Liver (tissue), 9 donors: Measurements from ENCODE around the gene COP1. TPM values are rescaled to one million over a fixed set of nuclear protein-coding genes. Genes with fewer than 3 reads are reported as not detected.

Experiments
- DNase-seq: peaks from one replicate; pipeline ENCODE4 v3.0.0-alpha.2; 2017; ENCODE audit warnings: low spot score
- H3K27ac ChIP-seq, 2 donors: one replicate each; pipeline ENCODE4 v1.7.0; 2013; ENCODE audit warnings: inconsistent platforms in 2 of 2, low read length in 2 of 2, control low read depth in 1 of 2, low read depth in 1 of 2, mild to moderate bottlenecking in 1 of 2
- H3K27me3 ChIP-seq, 4 donors: one replicate each; pipeline versions ENCODE4 v1.6.1 to v1.7.0; 2013; ENCODE audit warnings: low read length in 3 of 4, inconsistent platforms in 1 of 4, mild to moderate bottlenecking in 1 of 4, moderate library complexity in 1 of 4; ENCODE audit not compliant: control insufficient read depth in 4 of 4, insufficient read depth in 4 of 4
- H3K36me3 ChIP-seq, 4 donors: one replicate each; pipeline versions ENCODE4 v1.6.1 to v1.7.0; 2013; ENCODE audit warnings: low read length in 3 of 4, mild to moderate bottlenecking in 3 of 4, low read depth in 1 of 4, moderate library complexity in 1 of 4; ENCODE audit not compliant: control insufficient read depth in 4 of 4, insufficient read depth in 3 of 4
- H3K4me1 ChIP-seq, 4 donors: one replicate each; pipeline versions ENCODE4 v1.6.1 to v1.7.0; 2013; ENCODE audit warnings: low read length in 3 of 4, mild to moderate bottlenecking in 3 of 4, moderate library complexity in 1 of 4; ENCODE audit not compliant: control insufficient read depth in 4 of 4, insufficient read depth in 4 of 4
- H3K4me3 ChIP-seq, 3 donors: one replicate each; pipeline versions ENCODE4 v1.6.1 to v1.7.0; 2013; ENCODE audit warnings: low read length in 3 of 3, control low read depth in 1 of 3, low read depth in 1 of 3, mild to moderate bottlenecking in 1 of 3
- H3K9ac ChIP-seq, 2 donors: one replicate each; pipeline ENCODE4 v1.7.0; 2013; ENCODE audit warnings: low read length in 2 of 2, mild to moderate bottlenecking in 2 of 2, moderate library complexity in 2 of 2, control low read depth in 1 of 2, low read depth in 1 of 2
- H3K9me3 ChIP-seq, 4 donors: one replicate each; pipeline versions ENCODE4 v1.6.1 to v1.7.0; 2013; ENCODE audit warnings: low read length in 3 of 4; ENCODE audit not compliant: control insufficient read depth in 4 of 4
- FOXA2 ChIP-seq: IDR thresholded peaks from 2 replicates; pipeline ENCODE4 v1.6.1; 2016; ENCODE audit warnings: antibody characterized with exemption
- GABPA ChIP-seq, 2 donors: IDR thresholded peaks in 1 of 2; conservative IDR thresholded peaks in 1 of 2; 2 replicates each; pipeline ENCODE4 v1.6.1; 2016; ENCODE audit warnings: antibody characterized with exemption in 2 of 2, mild to moderate bottlenecking in 1 of 2, moderate library complexity in 1 of 2
- HNF4A ChIP-seq, 2 donors: conservative IDR thresholded peaks; 2 replicates each; pipeline ENCODE4 v1.6.1; 2016; ENCODE audit warnings: antibody characterized with exemption in 2 of 2, mild to moderate bottlenecking in 2 of 2
- RXRA ChIP-seq, 2 donors: IDR thresholded peaks; 2 replicates each; pipeline ENCODE4 v1.6.1; 2017 to 2018; ENCODE audit warnings: antibody characterized with exemption in 2 of 2, mild to moderate bottlenecking in 1 of 2
- WGBS: extraction: QIAGEN DNeasy Blood & Tissue Kit; methylation state at CpG from one replicate; pipeline ENCODE4 v1.1.7; 2013; 5-methylcytosine and 5-hydroxymethylcytosine counted together
- polyA plus RNA-seq, 2 donors: library from polyadenylated mRNA; stranded (reverse) in 1 of 2; unstranded in 1 of 2; fragments of 200-250 nt in 1 of 2; fragments of >200 nt in 1 of 2; fragmentation: Nextera tagmentation in 1 of 2; extraction: Ambion mirVana in 1 of 2; gene quantifications; one replicate each; pipeline versions ENCODE4 v1.2.1 to v1.2.3, GENCODE V29; 2013 to 2015
- total RNA-seq, 2 donors: library from RNA; depleted of rRNA; stranded (reverse); fragments of >200 nt; gene quantifications; one replicate each; pipeline ENCODE4 v1.2.3, GENCODE V29; 2014
- TF ChIP-seq, protein P1 (sequence below): fragments of 150-350 bp; IDR thresholded peaks from 2 replicates; pipeline ENCODE4 v1.5.1; 2017; ENCODE audit warnings: improper control_type of control experiment, low read depth, low read length; ENCODE audit not compliant: missing input control
- TF ChIP-seq, protein P2 (sequence below): IDR thresholded peaks from 2 replicates; pipeline ENCODE4 v1.6.1; 2016; ENCODE audit warnings: antibody characterized with exemption
- TF ChIP-seq, protein P3 (sequence below): IDR thresholded peaks from 2 replicates; pipeline ENCODE4 v1.6.1; 2016; ENCODE audit warnings: antibody characterized with exemption
- TF ChIP-seq, protein P4 (sequence below): IDR thresholded peaks from 2 replicates; pipeline ENCODE4 v1.6.1; 2016; ENCODE audit warnings: antibody characterized with exemption, mild to moderate bottlenecking
- donor health status: healthy.
- donor health status: healthy.
- donor health status: healthy.
- donor health status: healthy.
- donor health status: healthy.

COP1 gene
- total and polyA plus RNA-seq, 4 donors: 14.7 to 35.7 (median 22.5) TPM

DNA sequence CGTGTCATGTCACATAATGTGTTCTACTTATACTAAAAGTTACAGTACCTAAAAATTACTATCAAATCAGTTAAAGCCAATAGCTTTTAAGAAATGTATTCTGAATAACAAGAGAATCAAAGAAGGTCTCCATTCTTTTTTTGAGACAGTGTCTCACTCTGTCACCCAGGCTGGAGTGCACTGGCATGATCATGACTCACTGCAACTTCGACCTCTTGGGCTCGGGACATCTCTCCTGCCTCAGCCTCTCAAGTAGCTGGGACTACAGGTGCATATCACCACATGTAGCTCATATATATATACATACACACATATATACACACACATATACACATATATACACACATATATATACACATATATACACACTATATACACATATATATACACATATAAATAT, 20.1 kb downstream of the COP1 start:
- TF ChIP-seq GABPA (IDR thresholded peaks at IDR 0.05 in 1 of 2, conservative IDR thresholded peaks at IDR 0.05 in 1 of 2): no peak
- TF ChIP-seq, protein P1, sequence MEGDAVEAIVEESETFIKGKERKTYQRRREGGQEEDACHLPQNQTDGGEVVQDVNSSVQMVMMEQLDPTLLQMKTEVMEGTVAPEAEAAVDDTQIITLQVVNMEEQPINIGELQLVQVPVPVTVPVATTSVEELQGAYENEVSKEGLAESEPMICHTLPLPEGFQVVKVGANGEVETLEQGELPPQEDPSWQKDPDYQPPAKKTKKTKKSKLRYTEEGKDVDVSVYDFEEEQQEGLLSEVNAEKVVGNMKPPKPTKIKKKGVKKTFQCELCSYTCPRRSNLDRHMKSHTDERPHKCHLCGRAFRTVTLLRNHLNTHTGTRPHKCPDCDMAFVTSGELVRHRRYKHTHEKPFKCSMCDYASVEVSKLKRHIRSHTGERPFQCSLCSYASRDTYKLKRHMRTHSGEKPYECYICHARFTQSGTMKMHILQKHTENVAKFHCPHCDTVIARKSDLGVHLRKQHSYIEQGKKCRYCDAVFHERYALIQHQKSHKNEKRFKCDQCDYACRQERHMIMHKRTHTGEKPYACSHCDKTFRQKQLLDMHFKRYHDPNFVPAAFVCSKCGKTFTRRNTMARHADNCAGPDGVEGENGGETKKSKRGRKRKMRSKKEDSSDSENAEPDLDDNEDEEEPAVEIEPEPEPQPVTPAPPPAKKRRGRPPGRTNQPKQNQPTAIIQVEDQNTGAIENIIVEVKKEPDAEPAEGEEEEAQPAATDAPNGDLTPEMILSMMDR: no peak
- 96% methylated on average over 3 of the region's 3 CpGs for WGBS
- no peak overlapping the region for H3K27ac ChIP-seq
- H3K9ac ChIP-seq: no peak overlapping the region
- H3K36me3 ChIP-seq: peaks cover 0 to 6% (median 0%) of the 10 kb centered on the region in 4 donors
- DNase-seq: no peak
- H3K27me3 ChIP-seq: no peaks in the 10 kb centered on the region
- H3K4me1 ChIP-seq: peaks cover 0 to 7% (median under 1%) of the 10 kb centered on the region in 4 donors
- no peaks in the 10 kb centered on the region for H3K9me3 ChIP-seq
- H3K4me3 ChIP-seq: no peak overlapping the region

DNA sequence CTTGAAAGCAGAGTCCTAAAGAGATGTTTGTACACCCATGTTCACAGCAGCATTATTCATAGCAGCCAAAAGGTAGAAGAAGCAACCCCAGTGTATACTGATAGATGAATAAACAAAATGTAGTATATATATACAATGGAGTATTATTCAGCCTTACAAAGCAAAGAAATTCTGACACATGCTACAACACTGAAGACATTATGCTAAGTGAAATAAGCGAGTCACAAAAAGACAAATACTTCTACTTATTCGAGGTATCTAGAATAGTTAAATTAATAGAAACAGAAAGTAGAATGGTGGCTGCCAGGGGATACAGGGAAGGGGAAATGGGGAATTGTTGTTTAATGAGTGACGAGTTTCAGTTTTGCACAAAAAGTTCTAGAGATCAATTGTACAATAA, 23.5 kb downstream of the COP1 start:
- H3K27ac ChIP-seq: no peak overlapping the region
- DNase-seq: no peak
- H3K27me3 ChIP-seq: no peaks in the 10 kb centered on the region
- H3K4me1 ChIP-seq: peaks cover 0 to 3% (median 0%) of the 10 kb centered on the region in 4 donors
- H3K9ac ChIP-seq: no peak overlapping the region
- 79% methylated on average over 3 of the region's 3 CpGs for WGBS
- H3K9me3 ChIP-seq: no peaks in the 10 kb centered on the region
- H3K4me3 ChIP-seq: no peak overlapping the region
- peaks cover 0 to 12% (median under 1%) of the 10 kb centered on the region in 4 donors for H3K36me3 ChIP-seq
- TF ChIP-seq, protein P2, sequence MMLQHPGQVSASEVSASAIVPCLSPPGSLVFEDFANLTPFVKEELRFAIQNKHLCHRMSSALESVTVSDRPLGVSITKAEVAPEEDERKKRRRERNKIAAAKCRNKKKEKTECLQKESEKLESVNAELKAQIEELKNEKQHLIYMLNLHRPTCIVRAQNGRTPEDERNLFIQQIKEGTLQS: no peak
- TF ChIP-seq, protein P3, sequence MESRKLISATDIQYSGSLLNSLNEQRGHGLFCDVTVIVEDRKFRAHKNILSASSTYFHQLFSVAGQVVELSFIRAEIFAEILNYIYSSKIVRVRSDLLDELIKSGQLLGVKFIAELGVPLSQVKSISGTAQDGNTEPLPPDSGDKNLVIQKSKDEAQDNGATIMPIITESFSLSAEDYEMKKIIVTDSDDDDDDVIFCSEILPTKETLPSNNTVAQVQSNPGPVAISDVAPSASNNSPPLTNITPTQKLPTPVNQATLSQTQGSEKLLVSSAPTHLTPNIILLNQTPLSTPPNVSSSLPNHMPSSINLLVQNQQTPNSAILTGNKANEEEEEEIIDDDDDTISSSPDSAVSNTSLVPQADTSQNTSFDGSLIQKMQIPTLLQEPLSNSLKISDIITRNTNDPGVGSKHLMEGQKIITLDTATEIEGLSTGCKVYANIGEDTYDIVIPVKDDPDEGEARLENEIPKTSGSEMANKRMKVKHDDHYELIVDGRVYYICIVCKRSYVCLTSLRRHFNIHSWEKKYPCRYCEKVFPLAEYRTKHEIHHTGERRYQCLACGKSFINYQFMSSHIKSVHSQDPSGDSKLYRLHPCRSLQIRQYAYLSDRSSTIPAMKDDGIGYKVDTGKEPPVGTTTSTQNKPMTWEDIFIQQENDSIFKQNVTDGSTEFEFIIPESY: no peak
- TF ChIP-seq HNF4A (conservative IDR thresholded peaks at IDR 0.05): no peak
- TF ChIP-seq FOXA2: no peak
- TF ChIP-seq, protein P1: no peak
- no peak for TF ChIP-seq GABPA (IDR thresholded peaks at IDR 0.05 in 1 of 2, conservative IDR thresholded peaks at IDR 0.05 in 1 of 2)
- TF ChIP-seq, protein P4, sequence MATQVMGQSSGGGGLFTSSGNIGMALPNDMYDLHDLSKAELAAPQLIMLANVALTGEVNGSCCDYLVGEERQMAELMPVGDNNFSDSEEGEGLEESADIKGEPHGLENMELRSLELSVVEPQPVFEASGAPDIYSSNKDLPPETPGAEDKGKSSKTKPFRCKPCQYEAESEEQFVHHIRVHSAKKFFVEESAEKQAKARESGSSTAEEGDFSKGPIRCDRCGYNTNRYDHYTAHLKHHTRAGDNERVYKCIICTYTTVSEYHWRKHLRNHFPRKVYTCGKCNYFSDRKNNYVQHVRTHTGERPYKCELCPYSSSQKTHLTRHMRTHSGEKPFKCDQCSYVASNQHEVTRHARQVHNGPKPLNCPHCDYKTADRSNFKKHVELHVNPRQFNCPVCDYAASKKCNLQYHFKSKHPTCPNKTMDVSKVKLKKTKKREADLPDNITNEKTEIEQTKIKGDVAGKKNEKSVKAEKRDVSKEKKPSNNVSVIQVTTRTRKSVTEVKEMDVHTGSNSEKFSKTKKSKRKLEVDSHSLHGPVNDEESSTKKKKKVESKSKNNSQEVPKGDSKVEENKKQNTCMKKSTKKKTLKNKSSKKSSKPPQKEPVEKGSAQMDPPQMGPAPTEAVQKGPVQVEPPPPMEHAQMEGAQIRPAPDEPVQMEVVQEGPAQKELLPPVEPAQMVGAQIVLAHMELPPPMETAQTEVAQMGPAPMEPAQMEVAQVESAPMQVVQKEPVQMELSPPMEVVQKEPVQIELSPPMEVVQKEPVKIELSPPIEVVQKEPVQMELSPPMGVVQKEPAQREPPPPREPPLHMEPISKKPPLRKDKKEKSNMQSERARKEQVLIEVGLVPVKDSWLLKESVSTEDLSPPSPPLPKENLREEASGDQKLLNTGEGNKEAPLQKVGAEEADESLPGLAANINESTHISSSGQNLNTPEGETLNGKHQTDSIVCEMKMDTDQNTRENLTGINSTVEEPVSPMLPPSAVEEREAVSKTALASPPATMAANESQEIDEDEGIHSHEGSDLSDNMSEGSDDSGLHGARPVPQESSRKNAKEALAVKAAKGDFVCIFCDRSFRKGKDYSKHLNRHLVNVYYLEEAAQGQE: no peak
- TF ChIP-seq RXRA (IDR thresholded peaks at IDR 0.05): no peak
